WTC11 (cell line): ENCODE results near the gene DHRS2. TPM values are rescaled to one million over a fixed set of nuclear protein-coding genes. Genes with fewer than 3 reads are reported as not detected.

Source experiments
- ATAC-seq: fragments of 200-7000 bp; cut with Tn5 transposase; 2 replicates; pipeline ENCODE4 v1.10.0; 2021; ENCODE audit warnings: mild to moderate bottlenecking, moderate library complexity
- CTCF ChIA-PET: fragments of 300-600 bp; sonication (Branson Sonifier 250); formaldehyde crosslinking; loops from one replicate; lab custom pipeline; 2021; ENCODE audit warnings: antibody characterized with exemption; lab: Charles Lee
- POLR2A ChIA-PET: fragments of 350-600 bp; sonication (Branson Sonifier 250); formaldehyde crosslinking; loops from one replicate; lab custom pipeline; 2021; ENCODE audit warnings: antibody characterized with exemption; lab: Charles Lee
- DNase-seq: peaks from one replicate; pipeline ENCODE4 v3.0.0; 2021; ENCODE audit warnings: low spot score
- H3K27ac Mint-ChIP-seq: 2 replicates; pipeline ENCODE4 v1.8.0; 2021; ENCODE audit warnings: mixed read lengths
- H3K27me3 Mint-ChIP-seq: 2 replicates; pipeline ENCODE4 v1.8.0; 2021; ENCODE audit warnings: low read depth, mild to moderate bottlenecking, moderate library complexity, mixed read lengths
- H3K36me3 Mint-ChIP-seq: 2 replicates; pipeline ENCODE4 v1.8.0; 2021; ENCODE audit warnings: mixed read lengths
- H3K4me1 Mint-ChIP-seq: 2 replicates; pipeline ENCODE4 v1.8.0; 2022; ENCODE audit warnings: mixed read lengths
- H3K4me3 Mint-ChIP-seq: 2 replicates; pipeline ENCODE4 v1.8.0; 2021; ENCODE audit warnings: mild to moderate bottlenecking, moderate library complexity, mixed read lengths
- H3K9me3 Mint-ChIP-seq: 2 replicates; pipeline ENCODE4 v1.8.0; 2021; ENCODE audit warnings: mixed read lengths
- ATF1 ChIP-seq: sonication (generic); formaldehyde crosslinking; IDR thresholded peaks from 2 replicates; pipeline ENCODE4 v1.8.1; 2023; ENCODE audit warnings: mild to moderate bottlenecking, moderate library complexity, missing genetic modification reagents
- CBFB ChIP-seq: sonication (generic); formaldehyde crosslinking; IDR thresholded peaks from 2 replicates; pipeline ENCODE4 v1.8.1; 2022; ENCODE audit warnings: mild to moderate bottlenecking, low read depth, missing genetic modification reagents
- CREM ChIP-seq: sonication (generic); formaldehyde crosslinking; IDR thresholded peaks from 2 replicates; pipeline ENCODE4 v1.8.1; 2022; ENCODE audit warnings: mild to moderate bottlenecking, missing genetic modification reagents, moderate library complexity
- EMX1 ChIP-seq: fragments of 250-450 bp; sonication (Bioruptor Pico); IDR thresholded peaks from 2 replicates; pipeline ENCODE4 v1.8.0; 2021; ENCODE audit warnings: mild to moderate bottlenecking
- ETV6 ChIP-seq: sonication (generic); formaldehyde crosslinking; IDR thresholded peaks from 2 replicates; pipeline ENCODE4 v1.8.1; 2022; ENCODE audit warnings: mild to moderate bottlenecking, missing genetic modification reagents
- FOXJ3 ChIP-seq: sonication (generic); formaldehyde crosslinking; IDR thresholded peaks from 2 replicates; pipeline ENCODE4 v1.9.0; 2021; ENCODE audit warnings: missing genetic modification reagents, mild to moderate bottlenecking, borderline replicate concordance
- FOXP1 ChIP-seq: sonication (generic); formaldehyde crosslinking; IDR thresholded peaks from 2 replicates; pipeline ENCODE4 v1.8.0; 2022; ENCODE audit warnings: missing genetic modification reagents, mild to moderate bottlenecking, moderate library complexity, borderline replicate concordance
- IRF2 ChIP-seq: sonication (generic); formaldehyde crosslinking; IDR thresholded peaks from 2 replicates; pipeline ENCODE4 v1.8.0; 2022; ENCODE audit warnings: low read depth, missing genetic modification reagents, borderline replicate concordance
- JUN ChIP-seq: sonication (generic); formaldehyde crosslinking; IDR thresholded peaks from 2 replicates; pipeline ENCODE4 v1.8.0; 2023; ENCODE audit warnings: mild to moderate bottlenecking, missing genetic modification reagents
- MYBL2 ChIP-seq: sonication (generic); formaldehyde crosslinking; IDR thresholded peaks from 2 replicates; pipeline ENCODE4 v1.8.1; 2023; ENCODE audit warnings: mild to moderate bottlenecking, moderate library complexity, missing genetic modification reagents
- NFE2L1 ChIP-seq: sonication (generic); formaldehyde crosslinking; IDR thresholded peaks from 2 replicates; pipeline ENCODE4 v1.8.1; 2023; ENCODE audit warnings: missing genetic modification reagents
- NR3C1 ChIP-seq: sonication (generic); formaldehyde crosslinking; conservative IDR thresholded peaks from 2 replicates; pipeline ENCODE4 v1.8.1; 2023; ENCODE audit warnings: low read depth, mild to moderate bottlenecking, missing genetic modification reagents
- OVOL2 ChIP-seq: fragments of 250-450 bp; sonication (Bioruptor Pico); IDR thresholded peaks from 2 replicates; pipeline ENCODE4 v1.9.0; 2021; ENCODE audit warnings: mild to moderate bottlenecking, borderline replicate concordance
- PRRX2 ChIP-seq: fragments of 250-450 bp; sonication (Bioruptor Pico); IDR thresholded peaks from 2 replicates; pipeline ENCODE4 v1.8.0; 2021; ENCODE audit warnings: mild to moderate bottlenecking
- RORB ChIP-seq: fragments of 250-450 bp; sonication (Bioruptor Pico); IDR thresholded peaks from 2 replicates; pipeline ENCODE4 v1.9.0; 2021; ENCODE audit warnings: mild to moderate bottlenecking
- SMAD3 ChIP-seq: sonication (generic); formaldehyde crosslinking; IDR thresholded peaks from 2 replicates; pipeline ENCODE4 v1.8.0; 2022; ENCODE audit warnings: missing genetic modification reagents, mild to moderate bottlenecking, borderline replicate concordance
- TP53 ChIP-seq: sonication (generic); formaldehyde crosslinking; IDR thresholded peaks from 2 replicates; pipeline ENCODE4 v1.8.1; 2023; ENCODE audit warnings: mild to moderate bottlenecking, missing genetic modification reagents
- ZNF138 ChIP-seq: sonication (generic); formaldehyde crosslinking; conservative IDR thresholded peaks from 2 replicates; pipeline ENCODE4 v1.8.1; 2022; ENCODE audit warnings: mild to moderate bottlenecking, moderate library complexity, missing genetic modification reagents
- ZNF317 ChIP-seq: sonication (generic); formaldehyde crosslinking; IDR thresholded peaks from 2 replicates; pipeline ENCODE4 v1.8.1; 2023; ENCODE audit warnings: low read depth, mild to moderate bottlenecking, moderate library complexity, missing genetic modification reagents, borderline replicate concordance
- ZNF396 ChIP-seq: fragments of 250-450 bp; sonication (Bioruptor Pico); IDR thresholded peaks from 2 replicates; pipeline ENCODE4 v1.8.0; 2021; ENCODE audit warnings: mild to moderate bottlenecking, moderate library complexity, borderline replicate concordance
- ZNF423 ChIP-seq: fragments of 250-450 bp; sonication (Bioruptor Pico); IDR thresholded peaks from 2 replicates; pipeline ENCODE4 v2.1.2; 2022; ENCODE audit warnings: mild to moderate bottlenecking, moderate library complexity
- ZNF671 ChIP-seq: fragments of 250-450 bp; sonication (Bioruptor Pico); IDR thresholded peaks from 2 replicates; pipeline ENCODE4 v1.8.0; 2021; ENCODE audit warnings: mild to moderate bottlenecking
- total RNA-seq: library from RNA; stranded (reverse); gene quantifications from 3 replicates; pipeline ENCODE4 v1.2.3, GENCODE V29; 2021
- TF ChIP-seq, protein P1 (sequence below): sonication (generic); formaldehyde crosslinking; IDR thresholded peaks from 2 replicates; pipeline ENCODE4 v1.8.0; 2022; ENCODE audit warnings: mild to moderate bottlenecking, missing genetic modification reagents
- TF ChIP-seq, protein P2 (sequence below): sonication (generic); formaldehyde crosslinking; IDR thresholded peaks from 2 replicates; pipeline ENCODE4 v1.8.1; 2022; ENCODE audit warnings: low read depth, missing genetic modification reagents, borderline replicate concordance
- TF ChIP-seq, protein P3 (sequence below): sonication (generic); formaldehyde crosslinking; IDR thresholded peaks from 2 replicates; pipeline ENCODE4 v1.8.0; 2023; ENCODE audit warnings: mild to moderate bottlenecking, missing genetic modification reagents
- TF ChIP-seq, protein P4 (sequence below): sonication (generic); formaldehyde crosslinking; IDR thresholded peaks from 2 replicates; pipeline ENCODE4 v1.8.1; 2022; ENCODE audit warnings: low read depth, mild to moderate bottlenecking, moderate library complexity, missing genetic modification reagents, borderline replicate concordance
- TF ChIP-seq, protein P5 (sequence below): sonication (generic); formaldehyde crosslinking; conservative IDR thresholded peaks from 2 replicates; pipeline ENCODE4 v1.8.1; 2022; ENCODE audit warnings: mild to moderate bottlenecking, missing genetic modification reagents
- TF ChIP-seq, protein P6 (sequence below): fragments of 200-600 bp; IDR thresholded peaks from 2 replicates; pipeline ENCODE4 v1.8.0; 2022; ENCODE audit warnings: antibody characterized with exemption

DHRS2 gene
- total RNA-seq, 1 experiment from 2014 or later: 4.5 TPM

DNA sequence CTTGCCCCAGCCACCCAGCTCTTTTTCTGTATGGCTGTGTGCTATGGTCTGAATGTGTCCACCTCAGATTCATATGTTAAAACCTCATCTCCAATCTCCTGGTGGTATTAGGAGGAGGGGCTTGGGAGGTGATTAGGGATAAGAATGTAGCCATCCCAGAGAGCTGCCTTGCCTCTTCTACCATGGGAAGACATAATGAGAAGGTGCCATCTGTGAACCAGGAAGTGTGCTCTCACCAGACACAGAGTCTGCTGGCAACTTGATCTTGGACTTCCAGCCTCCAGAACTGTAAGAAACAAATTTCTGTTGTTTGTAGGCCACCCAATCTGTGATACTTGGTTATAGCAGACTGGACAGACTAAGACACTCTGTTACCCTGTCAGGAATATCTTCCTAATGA is 34.7 kb upstream of the DHRS2 start (continued):
- TF ChIP-seq, protein P1, sequence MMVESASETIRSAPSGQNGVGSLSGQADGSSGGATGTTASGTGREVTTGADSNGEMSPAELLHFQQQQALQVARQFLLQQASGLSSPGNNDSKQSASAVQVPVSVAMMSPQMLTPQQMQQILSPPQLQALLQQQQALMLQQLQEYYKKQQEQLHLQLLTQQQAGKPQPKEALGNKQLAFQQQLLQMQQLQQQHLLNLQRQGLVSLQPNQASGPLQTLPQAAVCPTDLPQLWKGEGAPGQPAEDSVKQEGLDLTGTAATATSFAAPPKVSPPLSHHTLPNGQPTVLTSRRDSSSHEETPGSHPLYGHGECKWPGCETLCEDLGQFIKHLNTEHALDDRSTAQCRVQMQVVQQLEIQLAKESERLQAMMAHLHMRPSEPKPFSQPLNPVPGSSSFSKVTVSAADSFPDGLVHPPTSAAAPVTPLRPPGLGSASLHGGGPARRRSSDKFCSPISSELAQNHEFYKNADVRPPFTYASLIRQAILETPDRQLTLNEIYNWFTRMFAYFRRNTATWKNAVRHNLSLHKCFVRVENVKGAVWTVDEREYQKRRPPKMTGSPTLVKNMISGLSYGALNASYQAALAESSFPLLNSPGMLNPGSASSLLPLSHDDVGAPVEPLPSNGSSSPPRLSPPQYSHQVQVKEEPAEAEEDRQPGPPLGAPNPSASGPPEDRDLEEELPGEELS (CRISPR knock-in tag): no peak
- TF ChIP-seq TP53: no peak
- no peak for TF ChIP-seq FOXJ3
- TF ChIP-seq ZNF138: no peak
- TF ChIP-seq, protein P2, sequence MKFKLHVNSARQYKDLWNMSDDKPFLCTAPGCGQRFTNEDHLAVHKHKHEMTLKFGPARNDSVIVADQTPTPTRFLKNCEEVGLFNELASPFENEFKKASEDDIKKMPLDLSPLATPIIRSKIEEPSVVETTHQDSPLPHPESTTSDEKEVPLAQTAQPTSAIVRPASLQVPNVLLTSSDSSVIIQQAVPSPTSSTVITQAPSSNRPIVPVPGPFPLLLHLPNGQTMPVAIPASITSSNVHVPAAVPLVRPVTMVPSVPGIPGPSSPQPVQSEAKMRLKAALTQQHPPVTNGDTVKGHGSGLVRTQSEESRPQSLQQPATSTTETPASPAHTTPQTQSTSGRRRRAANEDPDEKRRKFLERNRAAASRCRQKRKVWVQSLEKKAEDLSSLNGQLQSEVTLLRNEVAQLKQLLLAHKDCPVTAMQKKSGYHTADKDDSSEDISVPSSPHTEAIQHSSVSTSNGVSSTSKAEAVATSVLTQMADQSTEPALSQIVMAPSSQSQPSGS (CRISPR knock-in tag): no peak
- no peak for TF ChIP-seq IRF2 (CRISPR knock-in tag)
- TF ChIP-seq, protein P3, sequence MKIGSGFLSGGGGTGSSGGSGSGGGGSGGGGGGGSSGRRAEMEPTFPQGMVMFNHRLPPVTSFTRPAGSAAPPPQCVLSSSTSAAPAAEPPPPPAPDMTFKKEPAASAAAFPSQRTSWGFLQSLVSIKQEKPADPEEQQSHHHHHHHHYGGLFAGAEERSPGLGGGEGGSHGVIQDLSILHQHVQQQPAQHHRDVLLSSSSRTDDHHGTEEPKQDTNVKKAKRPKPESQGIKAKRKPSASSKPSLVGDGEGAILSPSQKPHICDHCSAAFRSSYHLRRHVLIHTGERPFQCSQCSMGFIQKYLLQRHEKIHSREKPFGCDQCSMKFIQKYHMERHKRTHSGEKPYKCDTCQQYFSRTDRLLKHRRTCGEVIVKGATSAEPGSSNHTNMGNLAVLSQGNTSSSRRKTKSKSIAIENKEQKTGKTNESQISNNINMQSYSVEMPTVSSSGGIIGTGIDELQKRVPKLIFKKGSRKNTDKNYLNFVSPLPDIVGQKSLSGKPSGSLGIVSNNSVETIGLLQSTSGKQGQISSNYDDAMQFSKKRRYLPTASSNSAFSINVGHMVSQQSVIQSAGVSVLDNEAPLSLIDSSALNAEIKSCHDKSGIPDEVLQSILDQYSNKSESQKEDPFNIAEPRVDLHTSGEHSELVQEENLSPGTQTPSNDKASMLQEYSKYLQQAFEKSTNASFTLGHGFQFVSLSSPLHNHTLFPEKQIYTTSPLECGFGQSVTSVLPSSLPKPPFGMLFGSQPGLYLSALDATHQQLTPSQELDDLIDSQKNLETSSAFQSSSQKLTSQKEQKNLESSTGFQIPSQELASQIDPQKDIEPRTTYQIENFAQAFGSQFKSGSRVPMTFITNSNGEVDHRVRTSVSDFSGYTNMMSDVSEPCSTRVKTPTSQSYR (CRISPR knock-in tag): no peak
- no peak for TF ChIP-seq RORB (CRISPR knock-in tag)
- TF ChIP-seq PRRX2 (CRISPR knock-in tag): no peak
- TF ChIP-seq EMX1 (CRISPR knock-in tag): no peak
- TF ChIP-seq ZNF317: no peak

DNA sequence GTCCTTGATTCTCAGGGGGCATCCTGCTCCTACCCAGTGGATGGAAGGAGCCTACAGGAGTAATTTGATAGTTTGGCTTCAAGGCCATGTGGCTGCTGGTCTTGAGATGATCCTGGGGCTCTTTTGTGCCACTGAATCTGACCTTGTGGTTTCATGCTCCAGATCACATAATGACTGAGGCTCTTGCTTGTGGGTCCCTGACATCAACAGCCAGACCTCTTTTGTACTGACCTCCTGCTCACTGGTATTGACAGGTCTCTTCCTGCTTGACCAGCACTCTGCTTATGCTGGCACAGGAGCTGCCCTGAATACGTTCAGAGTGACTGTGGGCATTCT is 34.4 kb upstream of the DHRS2 start:
- CTCF ChIA-PET: interaction anchor here (1.5 kb wide), 2 partner anchors 13 to 30 kb away, joined by 7 to 8 read pairs; no protein-coding TSS in a partner anchor
- TF ChIP-seq FOXP1 (no peak), ATF1 (CRISPR knock-in tag) (no peak), JUN (no peak), NR3C1 (CRISPR knock-in tag) (no peak), OVOL2 (CRISPR knock-in tag) (no peak), ZNF671 (CRISPR knock-in tag) (no peak), ZNF423 (CRISPR knock-in tag) (no peak), ZNF396 (CRISPR knock-in tag) (no peak), SMAD3 (CRISPR knock-in tag) (no peak), CREM (CRISPR knock-in tag) (no peak), NFE2L1 (CRISPR knock-in tag) (no peak), MYBL2 (no peak), CBFB (CRISPR knock-in tag) (no peak), ETV6 (no peak)
- TF ChIP-seq, protein P4, sequence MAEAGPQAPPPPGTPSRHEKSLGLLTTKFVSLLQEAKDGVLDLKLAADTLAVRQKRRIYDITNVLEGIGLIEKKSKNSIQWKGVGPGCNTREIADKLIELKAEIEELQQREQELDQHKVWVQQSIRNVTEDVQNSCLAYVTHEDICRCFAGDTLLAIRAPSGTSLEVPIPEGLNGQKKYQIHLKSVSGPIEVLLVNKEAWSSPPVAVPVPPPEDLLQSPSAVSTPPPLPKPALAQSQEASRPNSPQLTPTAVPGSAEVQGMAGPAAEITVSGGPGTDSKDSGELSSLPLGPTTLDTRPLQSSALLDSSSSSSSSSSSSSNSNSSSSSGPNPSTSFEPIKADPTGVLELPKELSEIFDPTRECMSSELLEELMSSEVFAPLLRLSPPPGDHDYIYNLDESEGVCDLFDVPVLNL: no peak
- TF ChIP-seq, protein P2 (CRISPR knock-in tag): no peak
- TF ChIP-seq, protein P5, sequence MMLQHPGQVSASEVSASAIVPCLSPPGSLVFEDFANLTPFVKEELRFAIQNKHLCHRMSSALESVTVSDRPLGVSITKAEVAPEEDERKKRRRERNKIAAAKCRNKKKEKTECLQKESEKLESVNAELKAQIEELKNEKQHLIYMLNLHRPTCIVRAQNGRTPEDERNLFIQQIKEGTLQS (CRISPR knock-in tag): no peak
- TF ChIP-seq, protein P6, sequence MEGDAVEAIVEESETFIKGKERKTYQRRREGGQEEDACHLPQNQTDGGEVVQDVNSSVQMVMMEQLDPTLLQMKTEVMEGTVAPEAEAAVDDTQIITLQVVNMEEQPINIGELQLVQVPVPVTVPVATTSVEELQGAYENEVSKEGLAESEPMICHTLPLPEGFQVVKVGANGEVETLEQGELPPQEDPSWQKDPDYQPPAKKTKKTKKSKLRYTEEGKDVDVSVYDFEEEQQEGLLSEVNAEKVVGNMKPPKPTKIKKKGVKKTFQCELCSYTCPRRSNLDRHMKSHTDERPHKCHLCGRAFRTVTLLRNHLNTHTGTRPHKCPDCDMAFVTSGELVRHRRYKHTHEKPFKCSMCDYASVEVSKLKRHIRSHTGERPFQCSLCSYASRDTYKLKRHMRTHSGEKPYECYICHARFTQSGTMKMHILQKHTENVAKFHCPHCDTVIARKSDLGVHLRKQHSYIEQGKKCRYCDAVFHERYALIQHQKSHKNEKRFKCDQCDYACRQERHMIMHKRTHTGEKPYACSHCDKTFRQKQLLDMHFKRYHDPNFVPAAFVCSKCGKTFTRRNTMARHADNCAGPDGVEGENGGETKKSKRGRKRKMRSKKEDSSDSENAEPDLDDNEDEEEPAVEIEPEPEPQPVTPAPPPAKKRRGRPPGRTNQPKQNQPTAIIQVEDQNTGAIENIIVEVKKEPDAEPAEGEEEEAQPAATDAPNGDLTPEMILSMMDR: no peak
- TF ChIP-seq, all 79 proteins: peak for 0
- Mint-ChIP-seq H3K27me3 (peaks cover 9% of the 10 kb centered on the region), H3K4me3 (no peak overlapping the region), H3K4me1 (no peaks in the 10 kb centered on the region), H3K36me3 (no peaks in the 10 kb centered on the region), H3K27ac (no peak overlapping the region), H3K9me3 (0 out of 2 replicates have a peak, but pooled peaks cover 3% of the 10 kb centered on the region)
- no peak for DNase-seq
- ATAC-seq: no peak
- POLR2A ChIA-PET: no interaction called here
